ENCODE data around the gene DCP1B. TPM values are rescaled to one million over a fixed set of nuclear protein-coding genes. Genes with fewer than 3 reads are reported as not detected.

Gene DCP1B
- total and polyA plus RNA-seq, 12 donors, result 1.1 to 4.9 (median 2.0) TPM

DNA sequence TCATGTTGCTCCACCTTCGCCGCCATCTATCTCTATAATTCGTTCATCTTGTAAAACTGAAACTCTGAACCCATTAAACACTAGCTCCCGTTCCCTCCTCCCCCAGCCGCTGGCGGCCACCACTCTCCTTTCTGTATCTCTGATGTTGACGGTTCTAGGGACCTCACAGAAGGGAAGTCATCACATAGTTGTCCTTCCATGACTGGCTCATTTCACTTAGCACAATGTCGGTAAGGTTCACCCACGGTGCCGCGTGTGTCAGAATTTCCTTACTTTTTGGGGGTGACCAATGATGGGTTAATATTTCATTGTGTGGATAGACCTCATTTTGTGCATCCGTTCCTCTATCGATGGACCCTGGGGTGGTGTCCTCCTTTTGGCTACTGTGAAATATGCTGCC lies 83.8 kb downstream of the DCP1B start:
- H3K4me3 ChIP-seq, result peak overlapping the region in 1 of 10 donors; percentile 40
- TF ChIP-seq, protein P1, sequence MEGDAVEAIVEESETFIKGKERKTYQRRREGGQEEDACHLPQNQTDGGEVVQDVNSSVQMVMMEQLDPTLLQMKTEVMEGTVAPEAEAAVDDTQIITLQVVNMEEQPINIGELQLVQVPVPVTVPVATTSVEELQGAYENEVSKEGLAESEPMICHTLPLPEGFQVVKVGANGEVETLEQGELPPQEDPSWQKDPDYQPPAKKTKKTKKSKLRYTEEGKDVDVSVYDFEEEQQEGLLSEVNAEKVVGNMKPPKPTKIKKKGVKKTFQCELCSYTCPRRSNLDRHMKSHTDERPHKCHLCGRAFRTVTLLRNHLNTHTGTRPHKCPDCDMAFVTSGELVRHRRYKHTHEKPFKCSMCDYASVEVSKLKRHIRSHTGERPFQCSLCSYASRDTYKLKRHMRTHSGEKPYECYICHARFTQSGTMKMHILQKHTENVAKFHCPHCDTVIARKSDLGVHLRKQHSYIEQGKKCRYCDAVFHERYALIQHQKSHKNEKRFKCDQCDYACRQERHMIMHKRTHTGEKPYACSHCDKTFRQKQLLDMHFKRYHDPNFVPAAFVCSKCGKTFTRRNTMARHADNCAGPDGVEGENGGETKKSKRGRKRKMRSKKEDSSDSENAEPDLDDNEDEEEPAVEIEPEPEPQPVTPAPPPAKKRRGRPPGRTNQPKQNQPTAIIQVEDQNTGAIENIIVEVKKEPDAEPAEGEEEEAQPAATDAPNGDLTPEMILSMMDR (IDR thresholded peaks at IDR 0.05), result no peak
- no peaks in the 10 kb centered on the region for H3K9me3 ChIP-seq
- 95 to 96% methylated on average over 13 of the region's 13 CpGs for WGBS, 2 donors
- intact Hi-C loops (cut with DNase I), result no loop called here
- peaks cover 6 to 46% (median 21%) of the 10 kb centered on the region in 9 donors for H3K4me1 ChIP-seq
- DNase-seq (no peak), ATAC-seq (no peak)
- H3K27ac ChIP-seq, result peak overlapping the region in 1 of 10 donors; percentile 78
- H3K36me3 ChIP-seq, result no peaks in the 10 kb centered on the region
- H3K27me3 ChIP-seq, result peaks cover 0 to 13% (median 3%) of the 10 kb centered on the region in 7 donors

DNA sequence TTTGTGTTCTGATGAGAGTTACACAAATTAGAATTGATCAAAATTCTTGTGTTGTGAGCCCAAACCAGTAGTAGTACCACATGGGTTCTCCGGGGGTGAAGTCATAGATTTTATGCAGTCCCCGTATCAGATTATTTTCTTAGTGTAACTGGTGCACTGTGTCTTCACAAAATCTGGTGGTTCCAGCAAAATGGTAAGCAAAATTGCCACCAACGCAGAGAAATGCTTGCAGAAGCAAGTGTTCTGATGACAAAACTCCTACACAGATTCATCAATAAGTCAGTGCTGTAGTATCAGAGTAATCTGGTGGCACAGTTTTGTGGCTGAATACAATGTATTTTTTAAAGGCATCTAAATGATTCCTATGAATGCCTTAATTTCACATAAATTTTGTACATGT lies 84.5 kb downstream of the DCP1B start:
- no peaks in the 10 kb centered on the region for H3K9me3 ChIP-seq
- ATAC-seq, result no peak
- H3K27ac ChIP-seq, result no peak overlapping the region
- peaks cover 0 to 9% (median 0%) of the 10 kb centered on the region in 7 donors for H3K27me3 ChIP-seq
- intact Hi-C loops (cut with DNase I), result loop anchor here in 1 of 10 donors (5.0 kb wide), 1 partner anchor 92 kb away; no protein-coding TSS in a partner anchor
- WGBS, 2 donors, result 94 to 95% methylated on average over 3 of the region's 3 CpGs
- peaks cover 5 to 39% (median 15%) of the 10 kb centered on the region in 9 donors for H3K4me1 ChIP-seq
- H3K36me3 ChIP-seq, result no peaks in the 10 kb centered on the region
- TF ChIP-seq, protein P1 (IDR thresholded peaks at IDR 0.05), result no peak
- no peak for DNase-seq
- no peak overlapping the region for H3K4me3 ChIP-seq

DNA sequence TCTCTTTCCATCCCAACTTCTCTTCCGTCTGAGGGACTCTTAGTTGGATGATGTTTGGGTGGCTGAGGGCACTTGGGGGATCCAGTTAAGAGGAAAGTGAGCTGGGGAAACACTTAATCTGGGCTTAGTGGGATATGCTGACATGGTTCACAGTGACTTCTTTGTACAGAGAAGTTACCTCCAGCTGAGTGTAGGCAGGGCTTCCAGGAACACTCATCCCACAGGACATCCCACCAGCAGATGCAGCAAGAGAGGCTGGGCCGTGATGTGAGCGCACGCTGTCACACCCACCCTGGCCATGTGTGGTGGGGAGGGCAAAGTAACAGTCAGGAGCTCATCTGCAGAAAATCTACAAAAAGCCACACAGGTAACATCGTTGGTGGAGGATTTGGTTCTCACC lies 85.0 kb downstream of the DCP1B start:
- TF ChIP-seq, protein P1 (IDR thresholded peaks at IDR 0.05), result no peak
- DNase-seq (no peak), ATAC-seq (no peak)
- Histone ChIP-seq H3K4me3 (peak overlapping the region in 1 of 10 donors; percentile 59), H3K9me3 (no peaks in the 10 kb centered on the region), H3K27ac (peak overlapping the region in 1 of 10 donors; percentile 94), H3K27me3 (peaks cover 0 to 9% (median 0%) of the 10 kb centered on the region in 7 donors), H3K4me1 (peaks cover 5 to 36% (median 15%) of the 10 kb centered on the region in 9 donors), H3K36me3 (no peaks in the 10 kb centered on the region)
- WGBS, 2 donors, result 89 to 91% methylated on average over 5 of the region's 5 CpGs
- intact Hi-C loops (cut with DNase I), result loop anchor here in 1 of 10 donors (5.0 kb wide), 1 partner anchor 92 kb away; no protein-coding TSS in a partner anchor

DNA sequence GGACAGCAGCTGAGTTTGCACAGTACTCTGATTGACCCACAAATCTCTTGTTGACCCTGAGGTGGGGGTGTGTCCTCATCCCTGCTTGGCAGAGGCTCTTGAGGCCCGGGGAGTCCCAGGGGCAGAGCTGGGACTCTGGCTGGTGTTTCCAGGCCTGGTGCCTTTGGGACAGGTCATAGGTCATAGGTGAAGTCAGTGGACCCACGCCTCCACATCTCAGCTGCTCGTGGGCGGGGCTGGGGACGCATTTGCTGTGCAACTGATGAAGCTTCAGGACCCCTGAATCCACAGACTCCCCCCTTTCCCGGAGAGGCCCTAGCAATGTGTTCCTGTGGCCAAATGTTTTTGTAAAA lies 85.4 kb downstream of the DCP1B start:
- TF ChIP-seq, protein P1 (IDR thresholded peaks at IDR 0.05), result no peak
- peak overlapping the region in 5 of 10 donors; percentile 59 to 94 (median 65) for H3K27ac ChIP-seq
- peaks cover 5 to 35% (median 15%) of the 10 kb centered on the region in 9 donors for H3K4me1 ChIP-seq
- H3K27me3 ChIP-seq, result peaks cover 0 to 9% (median 0%) of the 10 kb centered on the region in 7 donors
- H3K4me3 ChIP-seq, result peak overlapping the region in 5 of 10 donors; percentile 25 to 59 (median 37)
- intact Hi-C loops (cut with DNase I), result loop anchor here in 1 of 10 donors (5.0 kb wide), 1 partner anchor 92 kb away; no protein-coding TSS in a partner anchor
- H3K9me3 ChIP-seq, result no peaks in the 10 kb centered on the region
- no peaks in the 10 kb centered on the region for H3K36me3 ChIP-seq
- no peak for ATAC-seq
- 77 to 85% methylated on average over 6 of the region's 6 CpGs for WGBS, 2 donors
- no peak for DNase-seq

All from heart right ventricle (tissue), 16 donors.